GM12891 (cell line): Measurements from ENCODE around the gene SIL1.

ENCODE experiments used
- POLR2A ChIP-seq: IDR thresholded peaks from 2 replicates; pipeline ENCODE4 v1.6.1; 2011; ENCODE audit warnings: low read depth, low read length, control low read depth
- POLR2AphosphoS5 ChIP-seq: IDR thresholded peaks from 2 replicates; pipeline ENCODE4 v1.6.1; 2011; ENCODE audit warnings: low read depth, low read length, control low read depth
- SPI1 ChIP-seq: IDR thresholded peaks from 2 replicates; pipeline ENCODE4 v1.6.1; 2011; ENCODE audit warnings: low read depth, low read length, control low read depth
- TAF1 ChIP-seq: IDR thresholded peaks from 2 replicates; pipeline ENCODE4 v1.6.1; 2011; ENCODE audit warnings: low read depth, low read length, control low read depth

- no peak for TF ChIP-seq POLR2A
- TF ChIP-seq POLR2AphosphoS5, result no peak
- TF ChIP-seq TAF1, result no peak
- no peak for TF ChIP-seq SPI1
Observed at GRCh38 chr5:138901716-138902115, 296.5 kb downstream of the SIL1 start.
